HG03060 (cell line): Measurements from ENCODE around the gene CPTP.
"Not testable (repeated sequence)": the region's sequence is repeated elsewhere in the genome, so short reads cannot be mapped to it uniquely, and the experiment has no call there.

Source experiments
- ATAC-seq: cut with Tn5 transposase; IDR thresholded peaks from one replicate; pipeline ENCODE4 v1.9.1; 2021; ENCODE audit warnings: low read depth, moderate number of reproducible peaks; ENCODE audit not compliant: unreplicated experiment

Gene CPTP

DNA sequence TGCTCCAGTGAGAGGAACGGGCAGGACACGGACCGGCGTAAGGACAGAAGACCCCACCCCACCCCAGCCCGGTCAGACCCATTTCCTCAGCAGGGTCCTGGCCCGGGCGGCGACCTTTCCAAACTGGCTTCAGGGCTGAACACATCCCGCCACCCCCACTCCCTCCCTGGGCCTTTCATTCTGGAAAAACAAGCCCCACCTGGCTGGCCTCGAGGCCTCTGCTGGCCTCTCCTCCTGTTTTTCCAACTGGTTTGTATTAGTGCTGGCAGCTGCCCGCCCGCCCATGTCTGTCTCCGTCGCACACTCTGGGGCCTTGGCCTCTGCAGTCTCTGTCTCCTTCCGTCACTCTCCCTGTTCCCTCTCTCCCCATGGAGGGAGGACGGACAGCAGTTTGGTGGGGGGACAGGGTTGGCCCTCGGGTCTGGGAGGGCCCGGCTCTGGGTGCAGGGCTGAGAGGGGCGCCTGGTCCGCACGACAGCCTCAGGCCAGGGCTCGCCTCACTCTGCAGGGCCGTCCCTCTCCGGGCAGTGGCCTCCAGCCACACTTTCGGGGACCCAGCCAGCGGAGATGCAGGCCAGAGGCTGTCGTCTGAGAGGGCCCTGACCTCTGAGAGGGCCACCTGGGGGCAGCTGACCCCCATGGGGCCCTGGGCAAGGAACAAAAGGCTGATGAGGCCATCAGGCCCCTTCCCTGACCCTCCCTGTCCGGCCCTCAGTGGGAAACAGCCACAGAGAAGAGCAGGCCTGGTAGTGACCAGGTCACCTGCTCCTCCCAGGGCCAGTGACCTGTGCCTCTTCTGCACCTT, 35.3 kb downstream of the CPTP start:
- no peak for ATAC-seq

DNA sequence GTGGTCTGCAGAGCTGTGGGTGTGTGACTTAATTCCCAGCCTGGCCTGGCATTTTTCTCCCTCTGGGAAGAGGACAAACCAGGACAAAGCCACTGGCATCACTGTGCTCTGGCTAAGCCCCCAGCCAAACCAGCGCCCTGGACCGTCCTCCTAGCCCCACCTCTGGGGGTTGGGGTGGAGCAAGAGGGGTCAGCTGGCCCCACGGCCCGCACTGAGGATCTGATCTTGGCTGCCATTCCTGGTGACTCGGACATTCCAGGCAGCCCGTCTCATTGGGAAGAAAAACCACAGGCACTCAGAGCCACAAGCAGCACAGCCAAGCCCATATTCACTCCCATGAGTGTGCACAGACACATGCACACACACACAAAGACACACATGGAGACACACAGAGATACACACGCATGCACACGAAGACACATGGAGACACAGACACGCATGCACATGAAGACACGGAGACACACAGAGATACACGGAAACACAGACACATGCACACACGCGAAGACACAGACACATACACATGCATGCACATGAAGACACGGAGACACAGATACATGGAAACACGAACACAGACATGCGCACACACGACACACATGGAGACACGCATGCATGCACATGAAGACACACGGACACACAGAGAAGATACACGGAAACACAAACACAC, 36.0 kb downstream of the CPTP start:
- ATAC-seq: no peak

DNA sequence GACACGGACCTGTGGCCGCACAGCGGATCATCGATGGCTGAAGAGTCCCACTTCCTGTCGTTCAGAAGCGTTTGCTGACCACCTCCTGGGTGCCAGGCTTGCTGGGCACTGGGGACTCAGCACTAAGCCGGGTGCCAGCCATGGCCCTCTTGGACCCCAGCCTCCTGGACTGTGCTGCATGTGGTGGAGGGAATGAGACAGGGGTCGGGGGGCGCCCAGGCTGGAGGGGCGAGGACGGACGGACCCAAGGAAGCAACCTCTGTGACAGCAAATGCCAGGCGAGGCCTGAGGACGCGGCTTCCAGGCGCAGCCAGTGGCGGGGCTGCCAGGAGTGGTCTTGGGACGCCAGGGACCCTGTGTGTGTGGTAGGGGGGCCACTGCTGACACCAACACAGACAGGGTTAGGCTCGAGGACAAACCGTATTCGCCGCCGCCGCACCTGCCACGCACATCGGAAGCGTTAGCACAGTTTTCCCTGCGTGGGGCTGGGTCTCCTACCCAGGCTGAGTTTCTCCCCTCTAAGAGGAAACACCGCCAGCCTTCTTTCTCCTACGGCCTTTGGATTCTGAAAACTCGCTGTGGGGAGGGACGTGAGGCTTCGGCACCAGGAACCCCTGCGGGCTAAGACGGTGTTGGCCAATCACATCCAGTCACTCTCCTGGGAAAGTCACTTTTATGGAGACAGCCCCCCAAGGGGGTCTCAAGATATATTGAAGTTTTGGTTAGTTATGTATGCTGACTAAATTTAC, 36.8 kb downstream of the CPTP start:
- ATAC-seq: no peak

DNA sequence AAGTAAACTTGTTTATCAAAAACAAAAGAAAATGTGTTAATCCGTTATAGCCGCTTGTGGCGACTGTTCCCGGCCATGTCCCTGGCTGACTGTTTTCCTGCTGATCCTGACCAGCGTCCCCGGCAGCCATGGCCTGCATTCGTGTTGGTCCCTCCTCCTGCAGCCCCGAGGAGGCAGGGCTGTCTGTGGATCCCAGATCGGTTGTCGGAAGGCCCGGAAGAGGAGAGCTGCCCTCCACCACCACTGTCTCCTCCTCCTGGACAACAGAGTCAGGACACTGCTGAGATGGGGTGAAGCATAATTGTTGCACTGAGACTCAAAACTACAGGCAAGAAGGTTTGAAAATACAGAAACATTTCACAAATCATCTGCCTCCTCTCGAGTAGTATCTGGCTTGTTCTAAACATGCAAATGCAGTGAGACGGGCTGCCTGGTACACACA, 37.4 kb downstream of the CPTP start:
- ATAC-seq: no peak

DNA sequence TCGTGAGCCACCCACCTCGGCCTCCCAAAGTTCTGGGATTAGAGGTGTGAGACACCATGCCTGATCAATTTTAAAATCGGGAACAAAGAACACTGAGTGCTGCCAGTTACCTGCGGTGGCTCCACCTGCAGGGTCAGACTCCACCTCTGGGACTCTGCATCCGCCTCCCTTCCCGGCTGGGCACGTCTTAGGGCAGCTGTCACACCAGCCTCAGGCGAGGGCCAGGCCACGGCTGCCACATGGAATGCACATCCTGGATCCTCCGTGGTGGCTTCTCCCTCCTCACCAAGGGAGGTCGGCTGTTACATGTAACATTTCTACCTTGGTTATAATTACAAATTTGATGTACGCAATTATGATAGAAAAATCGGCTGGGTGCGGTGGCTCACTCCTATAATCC, 39.7 kb downstream of the CPTP start:
- no peak for ATAC-seq

DNA sequence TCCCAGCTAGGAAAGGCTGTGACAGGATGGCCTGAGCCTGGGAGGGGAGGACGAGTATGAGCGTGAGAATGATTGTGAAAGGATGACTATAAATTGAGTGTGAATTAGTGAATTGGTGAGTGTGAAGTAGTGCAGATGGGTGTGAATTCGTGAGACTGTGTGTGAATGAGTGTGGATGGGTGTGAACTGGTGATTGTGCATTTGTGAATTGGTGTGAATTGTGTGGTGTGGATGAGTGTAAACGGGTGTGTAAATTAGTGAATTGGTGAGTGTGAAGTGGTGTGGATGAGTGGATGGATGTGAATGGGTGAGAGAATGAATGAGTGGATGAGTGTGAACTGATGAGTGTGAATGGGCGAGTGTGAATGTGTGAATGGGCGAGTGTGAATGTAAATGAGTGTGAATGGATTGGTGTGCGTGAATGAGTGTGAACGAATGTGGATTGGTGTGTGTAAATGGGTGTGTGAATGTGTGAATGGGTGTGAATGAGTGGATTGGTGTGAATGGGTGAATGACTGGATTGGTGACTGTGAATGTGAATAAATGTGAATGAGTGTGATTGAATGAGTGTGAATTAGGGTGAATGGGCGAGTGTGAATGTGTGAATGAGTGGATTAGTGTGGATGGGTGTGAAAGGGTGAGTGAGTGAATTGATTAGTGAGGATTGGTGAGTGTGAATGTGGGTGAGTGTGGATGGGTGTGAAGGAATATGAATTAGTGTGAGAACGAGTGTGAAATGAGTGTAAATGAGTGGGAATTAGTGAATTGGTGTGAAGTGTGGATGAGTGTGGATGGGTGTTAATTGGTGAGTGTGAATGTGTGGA, 41.5 kb downstream of the CPTP start:
- ATAC-seq: no peak

DNA sequence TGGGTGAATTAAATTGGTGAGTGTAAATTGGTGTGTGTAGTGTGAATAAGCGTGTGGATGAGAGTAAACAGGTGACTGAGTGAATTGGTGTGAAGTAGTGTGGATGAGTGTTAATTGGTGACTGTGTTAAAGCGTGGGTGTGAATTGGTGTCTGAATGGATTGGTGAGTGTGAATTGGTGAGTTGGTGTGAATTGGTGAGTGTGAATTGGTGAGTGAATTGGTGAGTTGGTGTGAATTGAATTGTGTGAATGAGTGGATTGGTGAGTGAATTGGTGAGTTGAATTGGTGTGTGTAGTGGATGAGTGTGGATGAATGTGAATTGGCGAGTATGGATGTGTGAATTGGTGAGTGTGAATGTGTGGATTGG, 42.1 kb downstream of the CPTP start:
- no peak for ATAC-seq

DNA sequence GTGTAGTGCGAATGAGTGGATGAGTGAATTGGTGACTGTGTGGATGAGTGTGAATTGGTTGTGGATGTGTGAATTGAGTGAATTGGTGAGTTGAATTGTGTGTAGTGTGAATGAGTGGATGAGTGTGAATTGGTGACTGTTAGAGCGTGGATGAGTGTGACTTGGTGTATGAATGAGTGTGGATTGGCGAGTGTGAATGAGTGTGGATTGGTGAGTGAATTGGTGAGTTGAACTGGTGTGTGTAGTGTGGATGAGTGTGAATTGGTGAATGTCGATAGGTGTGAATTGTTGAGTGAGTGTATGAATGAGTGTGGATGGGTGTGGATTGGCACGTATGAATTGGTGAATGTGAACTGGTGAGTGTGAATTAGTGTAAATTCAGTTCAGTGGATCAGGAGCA, 42.7 kb downstream of the CPTP start:
- no peak for ATAC-seq

DNA sequence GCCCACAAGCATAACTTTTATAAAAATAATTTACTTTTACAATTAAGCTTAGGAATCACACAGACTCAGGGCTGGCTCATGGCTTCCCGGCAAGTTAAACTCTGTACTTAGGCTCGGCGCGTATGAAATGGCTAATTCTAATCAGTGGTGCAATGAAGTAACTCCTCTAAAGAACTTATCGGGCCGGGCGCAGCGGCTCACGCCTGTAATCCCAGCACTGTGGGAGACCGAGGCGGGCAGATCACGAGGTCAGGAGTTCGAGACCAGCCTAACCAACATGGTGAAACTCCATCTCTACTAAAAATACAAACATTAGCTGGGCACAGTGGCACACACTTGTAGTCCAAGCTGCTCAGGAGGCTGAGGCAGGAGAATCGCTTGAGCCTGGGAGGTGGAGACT, 45.5 kb downstream of the CPTP start:
- not testable (repeated sequence) for ATAC-seq

DNA sequence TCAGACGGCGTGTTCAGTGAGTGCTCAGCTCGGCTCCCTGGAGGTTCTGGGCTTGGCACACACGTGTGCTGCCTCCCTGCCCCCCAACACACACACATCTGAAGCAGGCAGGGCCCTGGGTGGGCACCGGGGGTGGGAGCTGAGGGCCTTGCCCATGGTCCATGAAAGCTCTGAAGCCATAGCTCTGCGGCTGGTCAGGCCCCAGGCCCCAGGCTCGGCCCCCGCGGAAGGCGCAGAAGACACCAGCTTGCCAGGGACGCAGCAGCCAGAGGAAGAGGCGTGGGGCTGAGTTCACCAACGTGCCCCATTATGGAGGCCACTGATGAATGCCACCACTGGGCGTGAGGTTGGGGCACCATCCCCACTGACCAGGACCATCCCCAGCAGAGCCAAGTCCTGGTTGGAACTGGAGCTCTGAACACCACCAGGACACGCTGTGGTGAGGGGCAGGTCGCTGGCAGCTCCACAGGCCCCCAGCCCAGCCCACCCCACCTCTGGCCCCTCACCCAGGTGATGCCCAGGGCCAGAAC, 46.2 kb downstream of the CPTP start:
- ATAC-seq: no peak

DNA sequence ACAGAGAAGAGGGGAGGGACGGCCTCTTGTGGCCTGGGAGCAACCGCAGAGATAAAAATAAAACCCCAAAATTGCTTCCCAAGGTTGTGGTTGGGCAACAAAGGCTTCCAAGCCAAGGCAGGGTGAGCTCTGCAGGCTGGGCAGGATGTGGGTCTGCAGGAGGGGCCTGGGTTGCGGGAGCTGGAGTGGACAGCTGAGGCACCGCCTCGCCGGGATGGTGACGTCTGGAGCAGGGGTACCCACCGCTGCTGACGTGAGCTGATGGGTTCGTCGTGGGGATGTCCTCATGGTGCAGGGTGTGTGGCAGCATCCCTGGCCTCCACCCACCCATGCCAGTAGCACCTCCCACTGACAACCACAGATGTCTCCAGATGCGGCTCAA, 46.8 kb downstream of the CPTP start:
- no peak for ATAC-seq

DNA sequence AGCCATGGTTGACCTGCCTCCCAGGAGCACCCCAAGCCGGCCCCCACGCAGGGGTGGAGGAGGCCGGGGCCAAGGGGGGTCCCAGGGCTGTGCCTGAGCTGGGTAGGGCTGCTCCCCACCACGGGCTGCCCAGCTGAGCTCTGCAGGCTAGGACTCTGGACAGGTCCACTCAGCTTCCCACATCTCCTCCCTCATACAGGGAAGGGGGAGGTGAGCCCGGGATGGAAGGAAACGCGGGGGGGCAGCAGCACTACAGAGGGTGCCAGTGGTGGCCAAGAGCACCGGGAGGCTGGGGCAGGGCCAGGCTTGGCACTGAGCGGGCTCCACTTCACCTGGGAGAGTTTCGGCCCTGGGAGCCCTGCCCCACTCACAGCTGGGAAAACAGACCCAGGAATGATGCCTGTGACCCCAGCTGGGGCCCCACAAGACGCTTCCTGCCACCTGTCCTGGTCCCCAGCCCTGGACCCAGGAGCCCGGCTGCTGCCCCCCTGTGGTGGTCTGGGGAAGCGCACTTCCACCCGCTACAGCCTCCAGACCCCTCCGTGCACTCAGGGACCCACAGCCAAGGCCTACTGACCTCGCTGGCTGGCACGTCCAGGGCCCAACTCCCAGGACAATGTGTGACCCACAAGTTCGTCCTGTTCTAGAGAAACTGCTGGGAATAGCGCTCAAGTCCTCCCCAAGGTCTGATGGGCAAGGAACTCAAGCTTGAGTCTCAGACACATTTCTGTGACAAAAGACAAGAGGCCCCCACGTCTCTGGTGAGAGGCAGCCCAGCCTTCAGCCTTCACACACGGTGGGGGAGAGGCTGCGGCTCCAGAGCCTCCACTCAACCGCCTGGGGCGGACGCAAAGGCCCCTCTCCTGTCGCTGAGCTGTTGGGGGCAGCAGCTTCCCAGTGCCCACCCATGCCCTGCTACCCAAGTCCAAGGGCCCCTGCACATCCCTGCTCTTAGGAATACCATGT, 47.4 kb downstream of the CPTP start:
- ATAC-seq: no peak

DNA sequence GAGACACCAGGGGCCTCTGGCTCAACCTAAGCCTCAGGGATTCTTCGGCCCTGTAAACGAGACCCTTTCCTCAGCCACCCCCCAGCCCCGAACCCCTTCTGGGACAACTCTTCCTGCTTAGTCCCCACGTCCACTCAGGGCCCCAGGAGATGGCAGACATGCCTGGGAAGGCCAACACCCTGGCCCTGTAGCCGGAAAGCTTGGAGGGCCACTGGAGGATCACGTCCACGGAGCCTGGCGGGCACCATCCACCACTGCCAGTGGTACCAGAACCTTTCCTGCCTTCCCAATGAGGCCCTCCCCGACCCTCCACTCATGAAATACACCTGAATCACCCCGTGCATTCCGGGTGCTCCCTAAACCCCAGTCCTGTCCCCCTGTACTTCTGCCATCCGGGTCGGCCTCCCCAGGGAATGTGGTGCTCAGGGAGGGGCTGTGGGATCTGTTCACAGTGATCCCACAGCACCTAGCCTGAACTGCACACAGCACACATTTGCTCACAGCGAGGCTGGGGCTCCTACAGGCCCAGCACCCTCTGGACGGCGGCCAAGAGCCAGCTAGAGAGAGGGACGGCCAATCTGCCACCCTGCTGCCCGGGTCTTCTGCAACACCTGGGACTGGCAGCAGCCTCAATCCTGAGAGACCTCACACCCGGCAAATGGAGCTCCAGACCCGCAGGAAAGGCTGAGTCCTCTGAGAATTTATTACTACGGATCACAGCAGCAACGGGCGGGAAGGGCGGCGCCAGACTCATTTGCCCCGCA, 48.6 kb downstream of the CPTP start:
- ATAC-seq: no peak

DNA sequence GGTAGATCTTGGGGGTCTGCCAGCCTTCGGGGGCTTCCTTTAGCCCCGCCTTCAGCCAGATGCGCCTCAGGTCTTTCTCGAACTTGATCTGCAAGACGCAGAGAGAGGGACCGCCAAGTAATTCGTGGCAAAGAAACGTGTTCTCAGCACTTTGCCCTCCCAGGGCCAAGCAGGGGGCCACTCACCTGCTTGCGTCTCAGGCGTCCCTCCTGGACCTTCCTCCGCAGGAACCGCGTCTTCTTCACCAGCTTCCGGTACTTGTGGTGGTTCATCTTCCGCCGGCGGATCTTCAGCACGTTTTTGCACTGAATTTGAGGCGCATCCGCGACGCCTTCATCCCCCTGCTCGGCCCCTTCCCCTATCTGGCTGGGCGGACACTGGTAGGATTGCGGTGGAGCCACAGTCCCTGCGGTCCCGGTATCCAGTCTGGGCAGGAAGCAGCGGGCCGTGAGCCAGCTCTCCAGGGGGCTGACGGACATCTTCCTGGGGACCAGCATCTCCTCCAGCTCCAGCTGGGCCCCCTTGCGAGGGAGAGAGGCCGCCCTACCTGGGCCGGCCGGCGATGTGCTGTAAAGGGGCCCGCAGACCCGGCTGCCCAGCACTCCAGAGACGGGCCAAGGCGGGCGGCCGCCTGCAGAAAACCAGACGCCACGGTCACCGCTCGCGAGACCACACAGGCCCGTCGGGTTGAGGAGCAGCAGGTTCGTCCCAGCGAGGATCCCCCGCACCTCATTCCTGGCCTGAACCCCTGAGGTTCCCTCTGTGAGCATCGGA, 49.4 kb downstream of the CPTP start:
- no peak for ATAC-seq

DNA sequence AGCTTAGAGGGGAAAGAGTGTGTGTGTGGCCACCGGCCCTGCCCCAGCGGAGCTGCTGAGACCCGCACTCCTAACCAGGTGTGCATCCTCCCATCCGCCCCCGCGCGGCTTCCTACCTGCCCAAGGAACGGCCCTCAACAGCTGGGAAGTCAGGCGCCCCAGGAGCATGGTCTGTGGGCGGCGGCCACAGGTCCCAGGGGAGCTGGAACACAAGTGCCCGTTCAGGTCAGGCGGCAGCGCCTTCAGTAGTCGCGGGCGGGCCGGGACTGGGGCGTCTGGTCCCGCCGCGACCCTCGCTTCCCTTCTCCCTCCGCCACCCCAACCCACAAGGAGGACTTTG, 50.0 kb downstream of the CPTP start:
- no peak for ATAC-seq

DNA sequence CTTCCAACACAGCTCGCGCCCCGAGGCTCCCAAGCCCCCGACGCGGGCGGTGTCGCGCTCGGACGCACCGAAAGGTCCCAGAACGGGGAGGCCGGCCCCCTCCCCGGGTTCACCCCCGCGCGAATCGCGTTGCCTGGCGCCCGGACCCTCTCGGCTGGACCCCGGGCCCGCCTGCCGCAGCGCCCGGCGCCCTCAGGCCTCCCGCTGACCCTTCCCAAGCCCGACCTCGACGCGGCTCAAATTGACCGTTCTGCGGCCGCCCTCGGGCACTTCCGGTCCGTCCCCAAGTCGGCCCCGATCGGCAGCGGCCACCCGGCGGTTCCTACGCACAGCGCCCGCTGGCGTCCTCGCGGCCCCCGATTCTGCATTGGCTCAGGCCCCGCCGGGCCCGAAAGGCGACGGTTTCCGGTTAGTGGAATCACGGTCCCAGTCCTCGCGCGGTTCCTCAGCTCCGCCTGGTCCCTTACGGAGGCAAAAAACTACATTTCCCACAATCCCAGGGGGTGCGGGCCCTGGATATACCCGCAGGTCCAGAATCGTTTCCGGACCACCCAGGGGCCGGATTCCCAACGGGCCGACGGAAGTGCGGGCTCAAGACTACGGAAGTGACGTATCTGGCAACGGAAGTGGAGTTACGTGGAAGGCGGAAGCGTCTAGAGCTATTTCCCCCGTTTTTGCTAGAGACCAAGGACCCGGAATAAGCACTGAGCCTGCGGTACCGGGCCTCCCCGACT, 50.5 kb downstream of the CPTP start, which contains the start of gene AURKAIP1:
AURKAIP1 (minus strand) TSS at position 279 of the 734 bp plus-strand sequence. CDS start 451 bp downstream, outside the sequence.
- peak; percentile 94 for ATAC-seq

DNA sequence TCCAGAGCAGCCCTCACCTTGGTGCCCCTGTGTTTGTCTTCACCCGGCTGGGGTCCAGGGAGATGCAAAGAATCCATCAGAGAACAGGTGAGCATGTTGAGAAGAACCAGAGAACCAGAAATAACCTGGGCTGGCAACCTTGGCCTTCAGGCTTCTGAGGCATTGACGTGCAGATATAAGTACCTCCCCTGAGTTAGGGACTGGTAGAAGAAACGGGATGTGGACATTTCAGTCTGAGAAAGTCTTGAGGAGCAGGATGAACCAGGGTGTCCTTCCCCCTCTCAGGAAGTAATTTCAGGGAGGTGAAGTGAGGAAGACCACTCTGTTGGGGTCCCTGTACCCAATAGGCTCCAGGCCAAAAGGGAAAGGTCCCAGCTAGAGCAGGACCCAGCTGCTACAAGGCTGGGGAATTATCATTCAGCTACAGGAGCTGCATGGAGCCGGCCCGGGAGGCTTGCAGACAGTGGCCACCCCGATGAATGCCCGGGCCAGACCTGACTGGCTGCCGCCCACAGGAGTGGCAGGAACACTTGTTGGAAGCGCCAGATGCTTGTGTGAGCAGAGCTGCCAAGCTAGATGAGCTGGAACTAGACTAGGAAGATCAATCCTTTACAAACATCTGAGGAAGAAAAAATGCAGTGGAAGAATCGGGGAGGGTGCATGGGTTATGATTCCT, 52.1 kb downstream of the CPTP start:
- ATAC-seq: no peak
